Measurements from ENCODE around the gene RGS7. TPM values are rescaled to one million over a fixed set of nuclear protein-coding genes. Genes with fewer than 3 reads are reported as not detected.

RGS7 gene
- total RNA-seq, 1 donor from 2014 or later, result 1.9 TPM

GRCh38 chr1:240956424-240956823, 400.6 kb downstream of the RGS7 start:
- no peaks in the 10 kb centered on the region for H3K36me3 Mint-ChIP-seq
- H3K4me3 Mint-ChIP-seq, result no peak overlapping the region
- H3K27me3 Mint-ChIP-seq (ENCODE audit: low read depth), result peaks cover 1% of the 10 kb centered on the region
- no peak for DNase-seq (ENCODE audit: low spot score in 2 of 2, unreplicated experiment in 2 of 2)
- no peaks in the 10 kb centered on the region for H3K4me1 Mint-ChIP-seq
- no peak for TF ChIP-seq CTCF (IDR thresholded peaks at IDR 0.05; ENCODE audit: unreplicated experiment)
- no peak overlapping the region for H3K27ac Mint-ChIP-seq
- H3K9me3 Mint-ChIP-seq, result peaks cover 15% of the 10 kb centered on the region

GRCh38 chr1:240956020-240956419, 401.0 kb downstream of the RGS7 start:
- no peak overlapping the region for H3K27ac Mint-ChIP-seq
- no peak overlapping the region for H3K4me3 Mint-ChIP-seq
- no peaks in the 10 kb centered on the region for H3K4me1 Mint-ChIP-seq
- H3K36me3 Mint-ChIP-seq, result no peaks in the 10 kb centered on the region
- no peak for DNase-seq (ENCODE audit: low spot score in 2 of 2, unreplicated experiment in 2 of 2)
- TF ChIP-seq CTCF (IDR thresholded peaks at IDR 0.05; ENCODE audit: unreplicated experiment), result no peak
- peaks cover 15% of the 10 kb centered on the region for H3K9me3 Mint-ChIP-seq
- peaks cover 1% of the 10 kb centered on the region for H3K27me3 Mint-ChIP-seq (ENCODE audit: low read depth)

- TF ChIP-seq CTCF (IDR thresholded peaks at IDR 0.05; ENCODE audit: unreplicated experiment), result no peak
- no peaks in the 10 kb centered on the region for H3K4me1 Mint-ChIP-seq
- H3K27me3 Mint-ChIP-seq (ENCODE audit: low read depth), result no peaks in the 10 kb centered on the region
- no peak overlapping the region for H3K27ac Mint-ChIP-seq
- H3K4me3 Mint-ChIP-seq, result no peak overlapping the region
- H3K9me3 Mint-ChIP-seq, result peaks cover 3% of the 10 kb centered on the region
- H3K36me3 Mint-ChIP-seq, result no peaks in the 10 kb centered on the region
- no peak for DNase-seq (ENCODE audit: low spot score in 2 of 2, unreplicated experiment in 2 of 2)
These were observed 409.4 kb downstream of the RGS7 start for GRCh38 chr1:240947438-240948224.

GRCh38 chr1:240946926-240947325, 410.1 kb downstream of the RGS7 start:
- H3K36me3 Mint-ChIP-seq, result no peaks in the 10 kb centered on the region

GRCh38 chr1:240942901-240943300, 414.1 kb downstream of the RGS7 start:
- Mint-ChIP-seq H3K36me3 (no peaks in the 10 kb centered on the region), H3K4me1 (no peaks in the 10 kb centered on the region), H3K9me3 (peaks cover 10% of the 10 kb centered on the region), H3K4me3 (no peak overlapping the region), H3K27ac (no peak overlapping the region), H3K27me3 (ENCODE audit: low read depth) (peaks cover 4% of the 10 kb centered on the region)
- no peak for TF ChIP-seq CTCF (IDR thresholded peaks at IDR 0.05; ENCODE audit: unreplicated experiment)
- DNase-seq (ENCODE audit: low spot score in 2 of 2, unreplicated experiment in 2 of 2), result no peak

More at GRCh38 chr1:240946926-240947325, 410.1 kb downstream of the RGS7 start:
- Mint-ChIP-seq H3K4me1 (no peaks in the 10 kb centered on the region), H3K27ac (no peak overlapping the region), H3K4me3 (no peak overlapping the region), H3K27me3 (ENCODE audit: low read depth) (no peaks in the 10 kb centered on the region), H3K9me3 (no peaks in the 10 kb centered on the region)
- DNase-seq (ENCODE audit: low spot score in 2 of 2, unreplicated experiment in 2 of 2), result no peak
- no peak for TF ChIP-seq CTCF (IDR thresholded peaks at IDR 0.05; ENCODE audit: unreplicated experiment)

Measured in mesothelial cell of epicardium (in vitro differentiated cells).